HL-60 (cell line): ENCODE measurements around the gene UBE2QL1.

Experiments used
- DNase-seq, 2 experiments: peaks; one replicate each; pipeline ENCODE4 v3.0.0-alpha.2; 2010 to 2020; ENCODE audit warnings: low read depth in 1 of 2, low spot score in 1 of 2
- H3K27ac ChIP-seq: fragments of 250-450 bp; sonication (Bioruptor Pico); replicated peaks from 2 replicates; pipeline ENCODE4 v1.5.1; 2020; ENCODE audit warnings: mild to moderate bottlenecking, moderate library complexity
- H3K27me3 ChIP-seq: fragments of 250-450 bp; sonication (Bioruptor Pico); 2 replicates; pipeline ENCODE4 v1.5.1; 2021; ENCODE audit warnings: mild to moderate bottlenecking, moderate library complexity; ENCODE audit not compliant: insufficient read depth, poor library complexity, severe bottlenecking
- H3K4me3 ChIP-seq: replicated peaks from 2 replicates; pipeline ENCODE4 v1.5.1; 2011; ENCODE audit warnings: mild to moderate bottlenecking, control low read depth, low read length; ENCODE audit not compliant: insufficient read depth
- GABPA ChIP-seq: IDR thresholded peaks from 2 replicates; pipeline ENCODE4 v1.6.1; 2012; ENCODE audit warnings: low read depth
- POLR2AphosphoS5 ChIP-seq: IDR thresholded peaks from 2 replicates; pipeline ENCODE4 v1.6.1; 2012; ENCODE audit warnings: low read depth
- SPI1 ChIP-seq: IDR thresholded peaks from 2 replicates; pipeline ENCODE4 v1.6.1; 2012; ENCODE audit warnings: low read depth, mild to moderate bottlenecking, borderline replicate concordance
- TF ChIP-seq, protein P1 (sequence below): IDR thresholded peaks from one replicate; pipeline ENCODE4 v1.5.1; 2011; ENCODE audit warnings: low read length, control low read depth, inconsistent platforms; ENCODE audit not compliant: insufficient read depth
- TF ChIP-seq, protein P2 (sequence below): IDR thresholded peaks from 2 replicates; pipeline ENCODE4 v1.6.1; 2012; ENCODE audit warnings: low read depth; ENCODE audit not compliant: insufficient replicate concordance

The UBE2QL1 gene

DNA sequence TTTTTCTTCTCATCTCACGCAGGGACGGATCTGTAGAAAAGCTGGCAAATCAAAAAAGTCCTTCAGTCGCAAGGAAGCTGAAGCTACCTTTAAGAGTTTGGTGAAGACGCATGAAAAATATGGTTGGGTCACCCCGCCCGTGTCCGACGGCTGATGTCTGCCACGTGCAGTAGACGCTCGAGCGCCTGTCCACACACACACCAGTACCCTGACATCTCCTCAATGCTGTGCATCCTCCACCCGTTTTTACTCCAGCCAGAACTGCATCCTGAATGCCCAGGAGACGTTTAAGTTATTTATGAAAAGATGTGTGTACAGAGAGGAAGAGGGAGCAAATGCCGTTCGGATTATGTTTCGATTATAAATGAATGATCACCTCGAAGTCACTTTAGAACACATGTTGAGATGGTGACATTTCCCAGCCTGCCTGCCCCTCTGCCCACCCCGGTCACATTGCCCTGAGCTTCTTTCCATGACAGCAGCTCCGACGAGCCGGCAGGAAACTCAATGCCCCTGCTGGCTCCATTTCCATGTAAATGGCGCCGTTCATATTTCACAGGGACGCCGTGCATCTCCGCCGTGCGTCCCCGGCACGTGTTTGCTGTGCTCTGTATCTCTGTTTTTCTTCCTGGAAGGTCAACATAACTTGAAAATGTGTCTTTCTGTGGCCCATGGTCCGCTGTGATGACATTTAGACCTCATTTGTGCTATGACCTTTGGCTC, 42.7 kb downstream of the UBE2QL1 start:
- Histone ChIP-seq H3K4me3 (no peak overlapping the region), H3K27ac (no peak overlapping the region), H3K27me3 (no peaks in the 10 kb centered on the region)
- TF ChIP-seq POLR2AphosphoS5: no peak
- TF ChIP-seq GABPA: no peak
- TF ChIP-seq, protein P1, sequence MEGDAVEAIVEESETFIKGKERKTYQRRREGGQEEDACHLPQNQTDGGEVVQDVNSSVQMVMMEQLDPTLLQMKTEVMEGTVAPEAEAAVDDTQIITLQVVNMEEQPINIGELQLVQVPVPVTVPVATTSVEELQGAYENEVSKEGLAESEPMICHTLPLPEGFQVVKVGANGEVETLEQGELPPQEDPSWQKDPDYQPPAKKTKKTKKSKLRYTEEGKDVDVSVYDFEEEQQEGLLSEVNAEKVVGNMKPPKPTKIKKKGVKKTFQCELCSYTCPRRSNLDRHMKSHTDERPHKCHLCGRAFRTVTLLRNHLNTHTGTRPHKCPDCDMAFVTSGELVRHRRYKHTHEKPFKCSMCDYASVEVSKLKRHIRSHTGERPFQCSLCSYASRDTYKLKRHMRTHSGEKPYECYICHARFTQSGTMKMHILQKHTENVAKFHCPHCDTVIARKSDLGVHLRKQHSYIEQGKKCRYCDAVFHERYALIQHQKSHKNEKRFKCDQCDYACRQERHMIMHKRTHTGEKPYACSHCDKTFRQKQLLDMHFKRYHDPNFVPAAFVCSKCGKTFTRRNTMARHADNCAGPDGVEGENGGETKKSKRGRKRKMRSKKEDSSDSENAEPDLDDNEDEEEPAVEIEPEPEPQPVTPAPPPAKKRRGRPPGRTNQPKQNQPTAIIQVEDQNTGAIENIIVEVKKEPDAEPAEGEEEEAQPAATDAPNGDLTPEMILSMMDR: no peak
- DNase-seq: no peak

DNA sequence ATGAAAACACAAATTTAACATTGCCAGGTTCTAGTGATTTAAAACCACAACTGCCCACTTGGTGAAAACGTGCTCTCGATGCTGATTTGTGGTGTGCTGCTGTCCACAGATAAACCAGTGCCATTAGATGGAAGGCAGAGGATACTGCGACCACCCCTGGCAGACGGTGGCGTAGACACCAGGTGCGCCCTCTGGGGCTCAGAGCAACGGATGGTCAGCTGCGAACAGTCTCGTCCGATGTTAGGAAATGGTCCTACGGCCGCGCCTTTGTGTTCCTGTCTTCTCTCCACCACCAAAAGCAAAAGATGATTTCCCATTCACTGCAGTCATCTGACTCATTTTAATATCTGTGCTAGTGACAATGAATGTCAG, 43.2 kb downstream of the UBE2QL1 start:
- Histone ChIP-seq H3K4me3 (no peak overlapping the region), H3K27ac (no peak overlapping the region), H3K27me3 (no peaks in the 10 kb centered on the region)
- TF ChIP-seq SPI1 (no peak), GABPA (no peak), POLR2AphosphoS5 (no peak)
- TF ChIP-seq, protein P1: no peak
- TF ChIP-seq, protein P2, sequence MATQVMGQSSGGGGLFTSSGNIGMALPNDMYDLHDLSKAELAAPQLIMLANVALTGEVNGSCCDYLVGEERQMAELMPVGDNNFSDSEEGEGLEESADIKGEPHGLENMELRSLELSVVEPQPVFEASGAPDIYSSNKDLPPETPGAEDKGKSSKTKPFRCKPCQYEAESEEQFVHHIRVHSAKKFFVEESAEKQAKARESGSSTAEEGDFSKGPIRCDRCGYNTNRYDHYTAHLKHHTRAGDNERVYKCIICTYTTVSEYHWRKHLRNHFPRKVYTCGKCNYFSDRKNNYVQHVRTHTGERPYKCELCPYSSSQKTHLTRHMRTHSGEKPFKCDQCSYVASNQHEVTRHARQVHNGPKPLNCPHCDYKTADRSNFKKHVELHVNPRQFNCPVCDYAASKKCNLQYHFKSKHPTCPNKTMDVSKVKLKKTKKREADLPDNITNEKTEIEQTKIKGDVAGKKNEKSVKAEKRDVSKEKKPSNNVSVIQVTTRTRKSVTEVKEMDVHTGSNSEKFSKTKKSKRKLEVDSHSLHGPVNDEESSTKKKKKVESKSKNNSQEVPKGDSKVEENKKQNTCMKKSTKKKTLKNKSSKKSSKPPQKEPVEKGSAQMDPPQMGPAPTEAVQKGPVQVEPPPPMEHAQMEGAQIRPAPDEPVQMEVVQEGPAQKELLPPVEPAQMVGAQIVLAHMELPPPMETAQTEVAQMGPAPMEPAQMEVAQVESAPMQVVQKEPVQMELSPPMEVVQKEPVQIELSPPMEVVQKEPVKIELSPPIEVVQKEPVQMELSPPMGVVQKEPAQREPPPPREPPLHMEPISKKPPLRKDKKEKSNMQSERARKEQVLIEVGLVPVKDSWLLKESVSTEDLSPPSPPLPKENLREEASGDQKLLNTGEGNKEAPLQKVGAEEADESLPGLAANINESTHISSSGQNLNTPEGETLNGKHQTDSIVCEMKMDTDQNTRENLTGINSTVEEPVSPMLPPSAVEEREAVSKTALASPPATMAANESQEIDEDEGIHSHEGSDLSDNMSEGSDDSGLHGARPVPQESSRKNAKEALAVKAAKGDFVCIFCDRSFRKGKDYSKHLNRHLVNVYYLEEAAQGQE: no peak
- no peak for DNase-seq

DNA sequence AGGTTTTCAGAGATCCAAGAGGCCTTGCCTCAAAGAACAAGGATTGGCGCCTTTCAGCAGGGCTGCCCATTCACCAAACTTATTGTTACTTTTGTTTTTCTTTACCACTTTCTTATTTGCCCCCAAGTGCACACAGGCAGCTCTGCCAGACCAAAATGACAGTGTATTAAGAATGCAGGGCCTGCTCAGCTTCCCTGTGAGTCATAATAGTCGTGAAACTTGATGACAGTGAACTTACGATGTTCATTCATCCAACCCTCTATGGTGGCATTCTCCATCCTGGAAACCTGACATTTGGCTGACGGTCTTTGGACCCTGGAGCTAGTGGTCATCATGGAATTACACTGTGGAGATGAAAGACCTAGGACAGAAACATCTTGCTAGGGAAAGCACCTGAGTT, 44.3 kb downstream of the UBE2QL1 start:
- no peaks in the 10 kb centered on the region for H3K27me3 ChIP-seq
- no peak overlapping the region for H3K27ac ChIP-seq
- no peak overlapping the region for H3K4me3 ChIP-seq
- DNase-seq: no peak
- TF ChIP-seq GABPA (no peak), SPI1 (no peak), POLR2AphosphoS5 (no peak)
- TF ChIP-seq, protein P2: no peak
- TF ChIP-seq, protein P1: no peak
